ENCODE measurements around the gene ZNF641. TPM values are rescaled to one million over a fixed set of nuclear protein-coding genes. Genes with fewer than 3 reads are reported as not detected.

ZNF641 gene
- total RNA-seq, 1 experiment from 2014 or later, result 8.3 TPM

GRCh38 chr12:48296586-48297282, 54.0 kb downstream of the ZNF641 start:
- no peak for TF ChIP-seq JUN (CRISPR knock-in tag; IDR thresholded peaks at IDR 0.05)
- peak; percentile 46; the same call in 1 of the 2 replicates for TF ChIP-seq FOXK1 (CRISPR knock-in tag; IDR thresholded peaks at IDR 0.05)
- no peak for TF ChIP-seq IRF1 (CRISPR knock-in tag; IDR thresholded peaks at IDR 0.05)
- TF ChIP-seq ZNF423 (CRISPR knock-in tag; IDR thresholded peaks at IDR 0.05), result no peak
- TF ChIP-seq SP1 (CRISPR knock-in tag; conservative IDR thresholded peaks at IDR 0.05), result 0 out of 2 replicates have a peak, but pooled peaks have one; percentile 16
- TF ChIP-seq ZNF396 (CRISPR knock-in tag; IDR thresholded peaks at IDR 0.05; ENCODE audit: borderline replicate concordance), result no peak
- 0 out of 2 replicates have a peak, but pooled peaks have one; percentile 28 for TF ChIP-seq MYBL2 (CRISPR knock-in tag; IDR thresholded peaks at IDR 0.05)
- TF ChIP-seq MAX (CRISPR knock-in tag; IDR thresholded peaks at IDR 0.05), result peak; percentile 52; the same call in 1 of the 2 replicates
- TF ChIP-seq ATF1 (CRISPR knock-in tag; IDR thresholded peaks at IDR 0.05), result no peak
- no peak for TF ChIP-seq PRDM15 (CRISPR knock-in tag; IDR thresholded peaks at IDR 0.05)
- no peak for TF ChIP-seq ZNF416 (CRISPR knock-in tag; IDR thresholded peaks at IDR 0.05)
- no peak for TF ChIP-seq CDX4 (CRISPR knock-in tag; IDR thresholded peaks at IDR 0.05; ENCODE audit: borderline replicate concordance)
- TF ChIP-seq ETV6 (CRISPR knock-in tag; IDR thresholded peaks at IDR 0.05), result no peak
- TF ChIP-seq ZSCAN18 (CRISPR knock-in tag; IDR thresholded peaks at IDR 0.05), result no peak
- no peak for TF ChIP-seq TEAD4 (CRISPR knock-in tag; IDR thresholded peaks at IDR 0.05)
- CTCF ChIA-PET, result interaction anchor here (1.2 to 2.2 kb wide), 2 partner anchors 10 to 322 kb away, joined by 4 to 19 read pairs; no protein-coding TSS in a partner anchor
- Mint-ChIP-seq H3K9me3 (no peaks in the 10 kb centered on the region), H3K27me3 (ENCODE audit: low read depth) (peaks cover 49% of the 10 kb centered on the region), H3K27ac (no peak overlapping the region; the same call in 1 of the 2 replicates), H3K4me3 (peak overlapping the region; percentile 71), H3K36me3 (no peaks in the 10 kb centered on the region), H3K4me1 (peaks cover 2% of the 10 kb centered on the region)
- POLR2A ChIA-PET, result no interaction called here
- ATAC-seq (peak; percentile 100), DNase-seq (ENCODE audit: low spot score) (peak; percentile 83)

GRCh38 chr12:48292040-48292439, 58.7 kb downstream of the ZNF641 start:
- no peak overlapping the region for H3K27ac Mint-ChIP-seq
- no peaks in the 10 kb centered on the region for H3K9me3 Mint-ChIP-seq
- DNase-seq (ENCODE audit: low spot score), result no peak
- no peak for ATAC-seq
- ChIA-PET CTCF (interaction anchor here (1.1 kb wide), 1 partner anchor 326 kb away, joined by 5 read pairs; no protein-coding TSS in a partner anchor), POLR2A (no interaction called here)
- H3K36me3 Mint-ChIP-seq, result no peaks in the 10 kb centered on the region
- TF ChIP-seq PRRX2 (CRISPR knock-in tag; IDR thresholded peaks at IDR 0.05) (no peak), ZNF671 (CRISPR knock-in tag; IDR thresholded peaks at IDR 0.05) (no peak), ATF1 (CRISPR knock-in tag; IDR thresholded peaks at IDR 0.05) (no peak)
- no peak overlapping the region for H3K4me3 Mint-ChIP-seq
- H3K4me1 Mint-ChIP-seq, result peaks cover 2% of the 10 kb centered on the region
- H3K27me3 Mint-ChIP-seq (ENCODE audit: low read depth), result peaks cover 65% of the 10 kb centered on the region
